ENCODE results near the gene ABCD1. TPM values are rescaled to one million over a fixed set of nuclear protein-coding genes. Genes with fewer than 3 reads are reported as not detected.
"Not testable (repeated sequence)": the region's sequence is repeated elsewhere in the genome, so short reads cannot be mapped to it uniquely, and the experiment has no call there.

ABCD1 gene
- total and polyA plus RNA-seq, 4 donors, result 5.7 to 19.7 (median 10.3) TPM

DNA sequence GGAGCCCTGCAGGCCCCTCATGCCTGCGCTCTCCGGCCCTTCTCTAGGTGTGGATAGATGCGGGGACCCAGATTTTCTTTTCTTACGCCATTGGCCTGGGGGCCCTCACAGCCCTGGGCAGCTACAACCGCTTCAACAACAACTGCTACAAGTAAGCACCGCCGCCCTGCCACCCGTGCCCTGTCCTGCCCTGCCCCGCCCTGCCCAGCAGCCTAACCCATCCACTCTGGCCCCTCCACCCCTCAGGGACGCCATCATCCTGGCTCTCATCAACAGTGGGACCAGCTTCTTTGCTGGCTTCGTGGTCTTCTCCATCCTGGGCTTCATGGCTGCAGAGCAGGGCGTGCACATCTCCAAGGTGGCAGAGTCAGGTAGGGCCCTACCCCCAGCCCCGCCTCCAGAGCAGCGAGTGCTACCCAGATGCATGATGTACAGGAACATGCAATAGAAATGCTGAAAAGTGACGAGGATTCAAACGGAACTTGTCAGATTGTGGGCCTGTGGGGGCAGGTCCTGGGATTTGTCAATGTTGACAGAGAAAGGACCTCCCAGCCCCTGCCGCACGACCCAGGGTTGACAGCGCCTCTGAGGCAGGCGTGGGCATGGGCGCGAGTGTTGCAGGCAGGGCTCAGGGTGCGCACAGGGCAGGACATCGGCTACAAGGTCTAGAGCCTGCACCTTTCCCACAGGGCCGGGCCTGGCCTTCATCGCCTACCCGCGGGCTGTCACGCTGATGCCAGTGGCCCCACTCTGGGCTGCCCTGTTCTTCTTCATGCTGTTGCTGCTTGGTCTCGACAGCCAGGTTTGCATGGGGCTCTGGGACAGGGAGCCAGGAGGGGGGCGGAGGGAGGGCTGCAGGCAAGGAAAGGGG, 31.2 kb upstream of the ABCD1 start:
- ATAC-seq (ENCODE audit: insufficient read depth, low FRiP score) (peak; percentile 8), DNase-seq (no peak)
- Histone ChIP-seq H3K9ac (ENCODE audit: insufficient read depth in 1 of 2, low read length in 2 of 2) (no peak overlapping the region), H3K9me3 (ENCODE audit: control insufficient read depth in 4 of 4, insufficient read depth in 3 of 4, low read length in 3 of 4) (no peaks in the 10 kb centered on the region), H3K27ac (ENCODE audit: low read depth in 1 of 2, low read length in 1 of 2) (peak overlapping the region in 1 of 2 donors; percentile 9), H3K4me1 (ENCODE audit: control insufficient read depth in 5 of 5, insufficient read depth in 5 of 5, low read length in 5 of 5) (no peaks in the 10 kb centered on the region), H3K27me3 (ENCODE audit: control insufficient read depth in 3 of 3, insufficient read depth in 3 of 3, low read length in 2 of 3) (no peaks in the 10 kb centered on the region), H3K36me3 (ENCODE audit: control insufficient read depth in 4 of 4, insufficient read depth in 4 of 4, low read length in 4 of 4) (peaks cover 0 to 2% (median 0%) of the 10 kb centered on the region in 4 donors), H3K4me3 (no peak overlapping the region)
- TF ChIP-seq, protein P1, sequence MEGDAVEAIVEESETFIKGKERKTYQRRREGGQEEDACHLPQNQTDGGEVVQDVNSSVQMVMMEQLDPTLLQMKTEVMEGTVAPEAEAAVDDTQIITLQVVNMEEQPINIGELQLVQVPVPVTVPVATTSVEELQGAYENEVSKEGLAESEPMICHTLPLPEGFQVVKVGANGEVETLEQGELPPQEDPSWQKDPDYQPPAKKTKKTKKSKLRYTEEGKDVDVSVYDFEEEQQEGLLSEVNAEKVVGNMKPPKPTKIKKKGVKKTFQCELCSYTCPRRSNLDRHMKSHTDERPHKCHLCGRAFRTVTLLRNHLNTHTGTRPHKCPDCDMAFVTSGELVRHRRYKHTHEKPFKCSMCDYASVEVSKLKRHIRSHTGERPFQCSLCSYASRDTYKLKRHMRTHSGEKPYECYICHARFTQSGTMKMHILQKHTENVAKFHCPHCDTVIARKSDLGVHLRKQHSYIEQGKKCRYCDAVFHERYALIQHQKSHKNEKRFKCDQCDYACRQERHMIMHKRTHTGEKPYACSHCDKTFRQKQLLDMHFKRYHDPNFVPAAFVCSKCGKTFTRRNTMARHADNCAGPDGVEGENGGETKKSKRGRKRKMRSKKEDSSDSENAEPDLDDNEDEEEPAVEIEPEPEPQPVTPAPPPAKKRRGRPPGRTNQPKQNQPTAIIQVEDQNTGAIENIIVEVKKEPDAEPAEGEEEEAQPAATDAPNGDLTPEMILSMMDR (IDR thresholded peaks at IDR 0.05; ENCODE audit: control extremely low read depth, extremely low read depth), result no peak
- 76 to 86% methylated on average over 15 to 31 of the region's 31 CpGs for WGBS, 2 donors

DNA sequence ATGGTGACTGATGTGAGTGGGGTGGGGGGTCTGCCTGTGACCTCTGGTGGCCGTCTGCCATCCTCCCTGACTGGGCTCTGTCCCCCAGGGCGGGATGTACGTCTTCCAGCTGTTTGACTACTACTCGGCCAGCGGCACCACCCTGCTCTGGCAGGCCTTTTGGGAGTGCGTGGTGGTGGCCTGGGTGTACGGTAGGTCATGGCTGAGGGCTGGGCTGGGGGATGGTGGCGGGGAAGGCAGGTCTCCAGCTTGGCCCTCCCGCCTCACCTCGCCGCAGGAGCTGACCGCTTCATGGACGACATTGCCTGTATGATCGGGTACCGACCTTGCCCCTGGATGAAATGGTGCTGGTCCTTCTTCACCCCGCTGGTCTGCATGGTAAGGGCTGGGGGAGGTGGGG, 30.4 kb upstream of the ABCD1 start:
- not testable (repeated sequence) for H3K9me3 ChIP-seq (ENCODE audit: control insufficient read depth in 4 of 4, insufficient read depth in 3 of 4, low read length in 3 of 4); H3K4me1 ChIP-seq (ENCODE audit: control insufficient read depth in 5 of 5, insufficient read depth in 5 of 5, low read length in 5 of 5); DNase-seq; ATAC-seq (ENCODE audit: insufficient read depth, low FRiP score); H3K4me3 ChIP-seq; H3K36me3 ChIP-seq (ENCODE audit: control insufficient read depth in 4 of 4, insufficient read depth in 4 of 4, low read length in 4 of 4); H3K27me3 ChIP-seq (ENCODE audit: control insufficient read depth in 3 of 3, insufficient read depth in 3 of 3, low read length in 2 of 3); H3K9ac ChIP-seq (ENCODE audit: insufficient read depth in 1 of 2, low read length in 2 of 2)
- H3K27ac ChIP-seq (ENCODE audit: low read depth in 1 of 2, low read length in 1 of 2), result peak overlapping the region in 1 of 2 donors; percentile 9
- 89 to 92% methylated on average over 15 to 16 of the region's 16 CpGs for WGBS, 2 donors

DNA sequence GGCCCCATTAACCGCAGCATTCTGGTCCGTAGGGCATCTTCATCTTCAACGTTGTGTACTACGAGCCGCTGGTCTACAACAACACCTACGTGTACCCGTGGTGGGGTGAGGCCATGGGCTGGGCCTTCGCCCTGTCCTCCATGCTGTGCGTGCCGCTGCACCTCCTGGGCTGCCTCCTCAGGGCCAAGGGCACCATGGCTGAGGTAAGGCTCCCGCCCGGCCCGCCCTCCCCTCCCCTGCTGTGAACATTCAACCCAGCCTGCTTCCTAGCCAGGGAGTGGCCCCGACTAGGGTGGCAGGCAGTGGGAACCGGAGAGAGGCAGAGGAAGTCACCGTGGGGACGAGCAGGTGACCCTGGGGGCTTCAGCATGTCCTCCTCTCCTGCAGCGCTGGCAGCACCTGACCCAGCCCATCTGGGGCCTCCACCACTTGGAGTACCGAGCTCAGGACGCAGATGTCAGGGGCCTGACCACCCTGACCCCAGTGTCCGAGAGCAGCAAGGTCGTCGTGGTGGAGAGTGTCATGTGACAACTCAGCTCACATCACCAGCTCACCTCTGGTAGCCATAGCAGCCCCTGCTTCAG, 29.9 kb upstream of the ABCD1 start:
- H3K27me3 ChIP-seq (ENCODE audit: control insufficient read depth in 3 of 3, insufficient read depth in 3 of 3, low read length in 2 of 3), result no peaks in the 10 kb centered on the region
- 86 to 96% methylated on average over 14 to 23 of the region's 23 CpGs for WGBS, 2 donors
- no peaks in the 10 kb centered on the region for H3K9me3 ChIP-seq (ENCODE audit: control insufficient read depth in 4 of 4, insufficient read depth in 3 of 4, low read length in 3 of 4)
- DNase-seq (no peak), ATAC-seq (ENCODE audit: insufficient read depth, low FRiP score) (no peak)
- TF ChIP-seq, protein P1 (IDR thresholded peaks at IDR 0.05; ENCODE audit: control extremely low read depth, extremely low read depth), result no peak
- no peak overlapping the region for H3K27ac ChIP-seq (ENCODE audit: low read depth in 1 of 2, low read length in 1 of 2)
- H3K4me1 ChIP-seq (ENCODE audit: control insufficient read depth in 5 of 5, insufficient read depth in 5 of 5, low read length in 5 of 5), result no peaks in the 10 kb centered on the region
- H3K4me3 ChIP-seq, result no peak overlapping the region
- H3K9ac ChIP-seq (ENCODE audit: insufficient read depth in 1 of 2, low read length in 2 of 2), result no peak overlapping the region
- peaks cover 0 to 4% (median 0%) of the 10 kb centered on the region in 4 donors for H3K36me3 ChIP-seq (ENCODE audit: control insufficient read depth in 4 of 4, insufficient read depth in 4 of 4, low read length in 4 of 4)

DNA sequence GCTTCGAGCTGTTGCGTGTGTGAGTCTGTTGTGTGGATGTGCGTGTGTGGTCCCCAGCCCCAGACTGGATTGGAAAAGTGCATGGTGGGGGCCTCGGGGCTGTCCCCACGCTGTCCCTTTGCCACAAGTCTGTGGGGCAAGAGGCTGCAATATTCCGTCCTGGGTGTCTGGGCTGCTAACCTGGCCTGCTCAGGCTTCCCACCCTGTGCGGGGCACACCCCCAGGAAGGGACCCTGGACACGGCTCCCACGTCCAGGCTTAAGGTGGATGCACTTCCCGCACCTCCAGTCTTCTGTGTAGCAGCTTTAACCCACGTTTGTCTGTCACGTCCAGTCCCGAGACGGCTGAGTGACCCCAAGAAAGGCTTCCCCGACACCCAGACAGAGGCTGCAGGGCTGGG, 28.6 kb upstream of the ABCD1 start:
- H3K9ac ChIP-seq (ENCODE audit: insufficient read depth in 1 of 2, low read length in 2 of 2), result no peak overlapping the region
- DNase-seq, result no peak
- H3K9me3 ChIP-seq (ENCODE audit: control insufficient read depth in 4 of 4, insufficient read depth in 3 of 4, low read length in 3 of 4), result no peaks in the 10 kb centered on the region
- H3K36me3 ChIP-seq (ENCODE audit: control insufficient read depth in 4 of 4, insufficient read depth in 4 of 4, low read length in 4 of 4), result peaks cover 0 to 11% (median 0%) of the 10 kb centered on the region in 4 donors
- TF ChIP-seq, protein P1 (IDR thresholded peaks at IDR 0.05; ENCODE audit: control extremely low read depth, extremely low read depth), result no peak
- H3K4me1 ChIP-seq (ENCODE audit: control insufficient read depth in 5 of 5, insufficient read depth in 5 of 5, low read length in 5 of 5), result no peaks in the 10 kb centered on the region
- 85 to 90% methylated on average over 15 of the region's 15 CpGs for WGBS, 2 donors
- no peaks in the 10 kb centered on the region for H3K27me3 ChIP-seq (ENCODE audit: control insufficient read depth in 3 of 3, insufficient read depth in 3 of 3, low read length in 2 of 3)
- H3K4me3 ChIP-seq, result no peak overlapping the region
- no peak for ATAC-seq (ENCODE audit: insufficient read depth, low FRiP score)
- H3K27ac ChIP-seq (ENCODE audit: low read depth in 1 of 2, low read length in 1 of 2), result no peak overlapping the region

DNA sequence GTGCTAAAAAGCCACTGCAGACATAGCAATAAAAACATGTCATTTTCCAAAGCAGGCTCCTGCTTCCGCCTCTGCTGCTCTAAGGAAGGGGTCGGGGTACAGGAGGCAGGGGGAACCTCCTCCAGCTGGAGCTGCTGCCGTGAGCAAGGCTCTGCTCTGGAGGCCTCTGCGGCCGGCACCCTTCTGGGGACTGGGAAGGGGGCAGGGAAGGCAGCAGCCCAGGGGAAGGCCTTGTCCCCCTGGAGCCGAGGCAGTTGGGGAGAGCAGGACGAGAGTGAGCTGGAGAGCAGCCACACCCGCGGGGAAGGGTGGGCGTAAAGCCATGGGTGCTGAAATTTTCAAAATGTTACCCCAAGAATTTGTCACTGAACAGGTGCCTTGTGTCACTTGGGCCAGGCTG, 28.1 kb upstream of the ABCD1 start:
- not testable (repeated sequence) for H3K9me3 ChIP-seq (ENCODE audit: control insufficient read depth in 4 of 4, insufficient read depth in 3 of 4, low read length in 3 of 4); H3K27ac ChIP-seq (ENCODE audit: low read depth in 1 of 2, low read length in 1 of 2); H3K4me1 ChIP-seq (ENCODE audit: control insufficient read depth in 5 of 5, insufficient read depth in 5 of 5, low read length in 5 of 5); H3K9ac ChIP-seq (ENCODE audit: insufficient read depth in 1 of 2, low read length in 2 of 2); ATAC-seq (ENCODE audit: insufficient read depth, low FRiP score); H3K27me3 ChIP-seq (ENCODE audit: control insufficient read depth in 3 of 3, insufficient read depth in 3 of 3, low read length in 2 of 3); H3K4me3 ChIP-seq; DNase-seq
- H3K36me3 ChIP-seq (ENCODE audit: control insufficient read depth in 4 of 4, insufficient read depth in 4 of 4, low read length in 4 of 4), result peaks cover 0 to 15% (median 1%) of the 10 kb centered on the region in 4 donors
- 79 to 94% methylated on average over 10 of the region's 10 CpGs for WGBS, 2 donors

Data from lung (tissue), 12 donors.